HL-60 (cell line): ENCODE data around the gene SPIN1.

Source experiments
- DNase-seq, 2 experiments: peaks; one replicate each; pipeline ENCODE4 v3.0.0-alpha.2; 2010 to 2020; ENCODE audit warnings: low read depth in 1 of 2, low spot score in 1 of 2
- H3K27ac ChIP-seq: fragments of 250-450 bp; sonication (Bioruptor Pico); replicated peaks from 2 replicates; pipeline ENCODE4 v1.5.1; 2020; ENCODE audit warnings: mild to moderate bottlenecking, moderate library complexity
- H3K27me3 ChIP-seq: fragments of 250-450 bp; sonication (Bioruptor Pico); 2 replicates; pipeline ENCODE4 v1.5.1; 2021; ENCODE audit warnings: mild to moderate bottlenecking, moderate library complexity; ENCODE audit not compliant: insufficient read depth, poor library complexity, severe bottlenecking
- H3K4me3 ChIP-seq: replicated peaks from 2 replicates; pipeline ENCODE4 v1.5.1; 2011; ENCODE audit warnings: mild to moderate bottlenecking, control low read depth, low read length; ENCODE audit not compliant: insufficient read depth
- GABPA ChIP-seq: IDR thresholded peaks from 2 replicates; pipeline ENCODE4 v1.6.1; 2012; ENCODE audit warnings: low read depth
- POLR2AphosphoS5 ChIP-seq: IDR thresholded peaks from 2 replicates; pipeline ENCODE4 v1.6.1; 2012; ENCODE audit warnings: low read depth
- SPI1 ChIP-seq: IDR thresholded peaks from 2 replicates; pipeline ENCODE4 v1.6.1; 2012; ENCODE audit warnings: low read depth, mild to moderate bottlenecking, borderline replicate concordance
- TF ChIP-seq, protein P1 (sequence below): IDR thresholded peaks from 2 replicates; pipeline ENCODE4 v1.6.1; 2012; ENCODE audit warnings: low read depth; ENCODE audit not compliant: insufficient replicate concordance
- TF ChIP-seq, protein P2 (sequence below): IDR thresholded peaks from one replicate; pipeline ENCODE4 v1.5.1; 2011; ENCODE audit warnings: low read length, control low read depth, inconsistent platforms; ENCODE audit not compliant: insufficient read depth

The SPIN1 gene

GRCh38 chr9:88403340-88403739 lies 15.1 kb downstream of the SPIN1 start:
- no peak for DNase-seq
- no peak overlapping the region for H3K4me3 ChIP-seq
- H3K27me3 ChIP-seq, result no peaks in the 10 kb centered on the region
- TF ChIP-seq, protein P1, sequence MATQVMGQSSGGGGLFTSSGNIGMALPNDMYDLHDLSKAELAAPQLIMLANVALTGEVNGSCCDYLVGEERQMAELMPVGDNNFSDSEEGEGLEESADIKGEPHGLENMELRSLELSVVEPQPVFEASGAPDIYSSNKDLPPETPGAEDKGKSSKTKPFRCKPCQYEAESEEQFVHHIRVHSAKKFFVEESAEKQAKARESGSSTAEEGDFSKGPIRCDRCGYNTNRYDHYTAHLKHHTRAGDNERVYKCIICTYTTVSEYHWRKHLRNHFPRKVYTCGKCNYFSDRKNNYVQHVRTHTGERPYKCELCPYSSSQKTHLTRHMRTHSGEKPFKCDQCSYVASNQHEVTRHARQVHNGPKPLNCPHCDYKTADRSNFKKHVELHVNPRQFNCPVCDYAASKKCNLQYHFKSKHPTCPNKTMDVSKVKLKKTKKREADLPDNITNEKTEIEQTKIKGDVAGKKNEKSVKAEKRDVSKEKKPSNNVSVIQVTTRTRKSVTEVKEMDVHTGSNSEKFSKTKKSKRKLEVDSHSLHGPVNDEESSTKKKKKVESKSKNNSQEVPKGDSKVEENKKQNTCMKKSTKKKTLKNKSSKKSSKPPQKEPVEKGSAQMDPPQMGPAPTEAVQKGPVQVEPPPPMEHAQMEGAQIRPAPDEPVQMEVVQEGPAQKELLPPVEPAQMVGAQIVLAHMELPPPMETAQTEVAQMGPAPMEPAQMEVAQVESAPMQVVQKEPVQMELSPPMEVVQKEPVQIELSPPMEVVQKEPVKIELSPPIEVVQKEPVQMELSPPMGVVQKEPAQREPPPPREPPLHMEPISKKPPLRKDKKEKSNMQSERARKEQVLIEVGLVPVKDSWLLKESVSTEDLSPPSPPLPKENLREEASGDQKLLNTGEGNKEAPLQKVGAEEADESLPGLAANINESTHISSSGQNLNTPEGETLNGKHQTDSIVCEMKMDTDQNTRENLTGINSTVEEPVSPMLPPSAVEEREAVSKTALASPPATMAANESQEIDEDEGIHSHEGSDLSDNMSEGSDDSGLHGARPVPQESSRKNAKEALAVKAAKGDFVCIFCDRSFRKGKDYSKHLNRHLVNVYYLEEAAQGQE, result no peak
- TF ChIP-seq, protein P2, sequence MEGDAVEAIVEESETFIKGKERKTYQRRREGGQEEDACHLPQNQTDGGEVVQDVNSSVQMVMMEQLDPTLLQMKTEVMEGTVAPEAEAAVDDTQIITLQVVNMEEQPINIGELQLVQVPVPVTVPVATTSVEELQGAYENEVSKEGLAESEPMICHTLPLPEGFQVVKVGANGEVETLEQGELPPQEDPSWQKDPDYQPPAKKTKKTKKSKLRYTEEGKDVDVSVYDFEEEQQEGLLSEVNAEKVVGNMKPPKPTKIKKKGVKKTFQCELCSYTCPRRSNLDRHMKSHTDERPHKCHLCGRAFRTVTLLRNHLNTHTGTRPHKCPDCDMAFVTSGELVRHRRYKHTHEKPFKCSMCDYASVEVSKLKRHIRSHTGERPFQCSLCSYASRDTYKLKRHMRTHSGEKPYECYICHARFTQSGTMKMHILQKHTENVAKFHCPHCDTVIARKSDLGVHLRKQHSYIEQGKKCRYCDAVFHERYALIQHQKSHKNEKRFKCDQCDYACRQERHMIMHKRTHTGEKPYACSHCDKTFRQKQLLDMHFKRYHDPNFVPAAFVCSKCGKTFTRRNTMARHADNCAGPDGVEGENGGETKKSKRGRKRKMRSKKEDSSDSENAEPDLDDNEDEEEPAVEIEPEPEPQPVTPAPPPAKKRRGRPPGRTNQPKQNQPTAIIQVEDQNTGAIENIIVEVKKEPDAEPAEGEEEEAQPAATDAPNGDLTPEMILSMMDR, result no peak
- TF ChIP-seq POLR2AphosphoS5 (no peak), GABPA (no peak)
- no peak overlapping the region for H3K27ac ChIP-seq

GRCh38 chr9:88406051-88406450 lies 17.8 kb downstream of the SPIN1 start:
- Histone ChIP-seq H3K4me3 (no peak overlapping the region), H3K27me3 (no peaks in the 10 kb centered on the region), H3K27ac (no peak overlapping the region)
- TF ChIP-seq, protein P2, result no peak
- no peak for TF ChIP-seq POLR2AphosphoS5
- TF ChIP-seq GABPA, result no peak
- TF ChIP-seq, protein P1, result no peak
- no peak for TF ChIP-seq SPI1
- no peak for DNase-seq

- DNase-seq, result no peak
- Histone ChIP-seq H3K4me3 (no peak overlapping the region), H3K27me3 (no peaks in the 10 kb centered on the region), H3K27ac (no peak overlapping the region)
- TF ChIP-seq POLR2AphosphoS5 (no peak), GABPA (no peak), SPI1 (no peak)
- TF ChIP-seq, protein P1, result no peak
- TF ChIP-seq, protein P2, result no peak
Observed at GRCh38 chr9:88411471-88411870, 23.2 kb downstream of the SPIN1 start.
